Measurements from ENCODE around the gene PACRG. TPM values are rescaled to one million over a fixed set of nuclear protein-coding genes. Genes with fewer than 3 reads are reported as not detected.

The PACRG gene
- total RNA-seq, 1 experiment from 2014 or later = not detected

DNA sequence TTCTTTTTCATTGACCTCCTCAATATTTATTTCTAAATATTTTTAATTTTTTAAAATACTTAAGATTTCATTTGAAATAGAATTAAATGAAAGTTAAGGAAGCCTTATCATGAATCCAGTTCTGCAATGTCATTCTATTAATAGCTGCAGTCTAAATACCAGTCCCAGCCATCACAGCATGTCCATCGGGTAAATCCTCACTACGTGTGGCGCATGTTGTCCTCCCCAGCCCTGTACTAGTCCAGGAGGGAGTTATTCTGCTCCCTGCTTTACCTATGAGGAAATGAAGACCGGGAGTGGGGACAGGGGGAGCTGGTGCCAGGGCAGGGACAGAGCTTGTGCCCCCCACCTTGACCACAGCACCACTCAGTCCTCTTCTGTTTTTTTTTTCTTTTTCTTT, 561.7 kb downstream of the PACRG start:
- H3K4me1 Mint-ChIP-seq (ENCODE audit: low read depth, unreplicated experiment) = no peaks in the 10 kb centered on the region
- Histone ChIP-seq H3K9me3 (no peaks in the 10 kb centered on the region), H3K4me3 (ENCODE audit: low read depth, low read length) (no peak overlapping the region), H3K27me3 (replicated peaks; ENCODE audit: control insufficient read depth, insufficient read depth, low read length) (no peaks in the 10 kb centered on the region), H3K4me1 (no peaks in the 10 kb centered on the region), H3K36me3 (ENCODE audit: control insufficient read depth, insufficient read depth, low read length) (no peaks in the 10 kb centered on the region)
- H3K36me3 Mint-ChIP-seq (ENCODE audit: insufficient read depth, unreplicated experiment) = no peaks in the 10 kb centered on the region
- no peak overlapping the region for H3K4me3 Mint-ChIP-seq (ENCODE audit: unreplicated experiment)
- TF ChIP-seq, protein P1, sequence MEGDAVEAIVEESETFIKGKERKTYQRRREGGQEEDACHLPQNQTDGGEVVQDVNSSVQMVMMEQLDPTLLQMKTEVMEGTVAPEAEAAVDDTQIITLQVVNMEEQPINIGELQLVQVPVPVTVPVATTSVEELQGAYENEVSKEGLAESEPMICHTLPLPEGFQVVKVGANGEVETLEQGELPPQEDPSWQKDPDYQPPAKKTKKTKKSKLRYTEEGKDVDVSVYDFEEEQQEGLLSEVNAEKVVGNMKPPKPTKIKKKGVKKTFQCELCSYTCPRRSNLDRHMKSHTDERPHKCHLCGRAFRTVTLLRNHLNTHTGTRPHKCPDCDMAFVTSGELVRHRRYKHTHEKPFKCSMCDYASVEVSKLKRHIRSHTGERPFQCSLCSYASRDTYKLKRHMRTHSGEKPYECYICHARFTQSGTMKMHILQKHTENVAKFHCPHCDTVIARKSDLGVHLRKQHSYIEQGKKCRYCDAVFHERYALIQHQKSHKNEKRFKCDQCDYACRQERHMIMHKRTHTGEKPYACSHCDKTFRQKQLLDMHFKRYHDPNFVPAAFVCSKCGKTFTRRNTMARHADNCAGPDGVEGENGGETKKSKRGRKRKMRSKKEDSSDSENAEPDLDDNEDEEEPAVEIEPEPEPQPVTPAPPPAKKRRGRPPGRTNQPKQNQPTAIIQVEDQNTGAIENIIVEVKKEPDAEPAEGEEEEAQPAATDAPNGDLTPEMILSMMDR (IDR thresholded peaks at IDR 0.05; ENCODE audit: insufficient read depth in 1 of 2, low read depth in 1 of 2, low read length in 1 of 2, severe bottlenecking in 1 of 2, unreplicated experiment in 1 of 2) = no peak
- intact Hi-C loops (cut with micrococcal nuclease; ENCODE audit: unreplicated experiment) = no loop called here
- CTCF ChIA-PET = no interaction called here
- POLR2A ChIA-PET = no interaction called here
- no TSS peak for BruUV-seq (replicated peaks)
- H3K27ac Mint-ChIP-seq (ENCODE audit: unreplicated experiment) = no peak overlapping the region
- H3K27me3 Mint-ChIP-seq (ENCODE audit: insufficient read depth, unreplicated experiment) = no peaks in the 10 kb centered on the region
- no peak for DNase-seq
- H3K9me3 Mint-ChIP-seq (ENCODE audit: unreplicated experiment) = no peaks in the 10 kb centered on the region

DNA sequence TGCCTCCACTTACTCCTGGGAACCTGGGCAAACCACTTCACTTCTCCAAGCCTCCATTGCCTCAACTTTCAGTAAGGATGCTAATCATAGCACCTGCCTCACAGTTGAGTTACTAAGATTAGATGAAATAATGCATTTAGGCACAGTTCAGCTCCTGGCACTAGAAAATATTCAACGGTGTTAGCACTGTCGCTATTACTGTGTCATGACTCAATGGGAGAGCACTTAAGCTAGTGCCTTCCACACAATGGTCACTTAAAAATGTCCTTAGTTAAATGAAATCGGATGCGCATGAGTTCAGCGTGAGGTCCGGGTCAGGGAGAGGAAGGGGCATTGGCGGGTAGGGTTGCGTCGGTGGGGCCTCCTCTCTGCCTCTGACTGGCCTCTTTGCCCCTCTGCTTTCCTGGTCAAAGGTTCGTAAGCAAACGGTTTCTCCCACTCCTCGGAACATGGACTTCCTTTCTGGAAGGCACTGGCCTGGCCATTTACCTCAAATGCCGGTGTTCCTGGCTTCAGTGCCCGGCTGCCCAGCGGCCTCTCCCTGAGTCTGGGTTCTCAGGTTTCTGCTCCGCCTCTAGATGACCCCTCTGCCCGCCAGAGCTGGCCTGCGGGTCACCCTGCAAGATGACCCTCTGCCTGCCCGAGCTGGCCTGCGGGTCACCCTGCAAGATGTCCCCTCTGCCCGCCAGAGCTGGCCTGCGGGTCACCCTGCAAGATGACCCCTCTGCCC, 562.9 kb downstream of the PACRG start:
- BruUV-seq (replicated peaks) = no TSS peak
- Mint-ChIP-seq H3K9me3 (ENCODE audit: unreplicated experiment) (no peaks in the 10 kb centered on the region), H3K4me3 (ENCODE audit: unreplicated experiment) (no peak overlapping the region), H3K27me3 (ENCODE audit: insufficient read depth, unreplicated experiment) (no peaks in the 10 kb centered on the region), H3K36me3 (ENCODE audit: insufficient read depth, unreplicated experiment) (no peaks in the 10 kb centered on the region), H3K4me1 (ENCODE audit: low read depth, unreplicated experiment) (no peaks in the 10 kb centered on the region), H3K27ac (ENCODE audit: unreplicated experiment) (no peak overlapping the region)
- no peaks in the 10 kb centered on the region for H3K36me3 ChIP-seq (ENCODE audit: control insufficient read depth, insufficient read depth, low read length)
- H3K9me3 ChIP-seq = no peaks in the 10 kb centered on the region
- H3K4me1 ChIP-seq = no peaks in the 10 kb centered on the region
- H3K4me3 ChIP-seq (ENCODE audit: low read depth, low read length) = no peak overlapping the region
- DNase-seq = no peak
- intact Hi-C loops (cut with micrococcal nuclease; ENCODE audit: unreplicated experiment) = no loop called here
- ChIA-PET POLR2A (no interaction called here), CTCF (no interaction called here)
- TF ChIP-seq, protein P1 (IDR thresholded peaks at IDR 0.05; ENCODE audit: insufficient read depth in 1 of 2, low read depth in 1 of 2, low read length in 1 of 2, severe bottlenecking in 1 of 2, unreplicated experiment in 1 of 2) = no peak
- H3K27me3 ChIP-seq (replicated peaks; ENCODE audit: control insufficient read depth, insufficient read depth, low read length) = no peaks in the 10 kb centered on the region

DNA sequence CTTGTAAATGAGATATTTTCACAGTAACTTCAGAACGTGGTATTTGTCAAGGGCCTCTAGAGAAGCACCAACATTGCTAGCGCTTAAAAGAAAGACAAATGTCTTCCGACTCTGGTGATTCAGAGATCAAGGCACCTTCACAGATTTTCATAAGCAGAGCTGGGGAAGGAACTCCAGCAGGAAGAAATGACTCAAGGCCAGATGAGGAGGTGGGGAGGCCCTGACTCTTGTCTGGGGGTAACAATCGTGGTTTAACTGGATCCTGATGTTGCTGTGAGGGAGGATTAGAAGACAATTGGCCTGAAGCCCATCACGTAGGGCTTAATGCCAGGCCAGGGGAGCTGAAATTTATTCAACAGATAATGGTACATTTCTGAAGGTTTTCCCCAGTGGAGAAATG, 563.8 kb downstream of the PACRG start:
- Mint-ChIP-seq H3K4me1 (ENCODE audit: low read depth, unreplicated experiment) (no peaks in the 10 kb centered on the region), H3K9me3 (ENCODE audit: unreplicated experiment) (no peaks in the 10 kb centered on the region), H3K4me3 (ENCODE audit: unreplicated experiment) (no peak overlapping the region), H3K36me3 (ENCODE audit: insufficient read depth, unreplicated experiment) (no peaks in the 10 kb centered on the region), H3K27ac (ENCODE audit: unreplicated experiment) (no peak overlapping the region), H3K27me3 (ENCODE audit: insufficient read depth, unreplicated experiment) (no peaks in the 10 kb centered on the region)
- no TSS peak for BruUV-seq (replicated peaks)
- no peaks in the 10 kb centered on the region for H3K9me3 ChIP-seq
- H3K4me1 ChIP-seq = no peaks in the 10 kb centered on the region
- CTCF ChIA-PET = no interaction called here
- POLR2A ChIA-PET = no interaction called here
- no peaks in the 10 kb centered on the region for H3K27me3 ChIP-seq (replicated peaks; ENCODE audit: control insufficient read depth, insufficient read depth, low read length)
- no peak for DNase-seq
- intact Hi-C loops (cut with micrococcal nuclease; ENCODE audit: unreplicated experiment) = no loop called here
- H3K4me3 ChIP-seq (ENCODE audit: low read depth, low read length) = no peak overlapping the region
- TF ChIP-seq, protein P1 (IDR thresholded peaks at IDR 0.05; ENCODE audit: insufficient read depth in 1 of 2, low read depth in 1 of 2, low read length in 1 of 2, severe bottlenecking in 1 of 2, unreplicated experiment in 1 of 2) = no peak
- no peaks in the 10 kb centered on the region for H3K36me3 ChIP-seq (ENCODE audit: control insufficient read depth, insufficient read depth, low read length)

All from Caco-2 (cell line).